ENCODE measurements around the gene XRCC3. TPM values are rescaled to one million over a fixed set of nuclear protein-coding genes. Genes with fewer than 3 reads are reported as not detected.

Gene XRCC3
- total and polyA plus RNA-seq, 4 donors: 1.0 to 8.6 (median 5.2) TPM

DNA sequence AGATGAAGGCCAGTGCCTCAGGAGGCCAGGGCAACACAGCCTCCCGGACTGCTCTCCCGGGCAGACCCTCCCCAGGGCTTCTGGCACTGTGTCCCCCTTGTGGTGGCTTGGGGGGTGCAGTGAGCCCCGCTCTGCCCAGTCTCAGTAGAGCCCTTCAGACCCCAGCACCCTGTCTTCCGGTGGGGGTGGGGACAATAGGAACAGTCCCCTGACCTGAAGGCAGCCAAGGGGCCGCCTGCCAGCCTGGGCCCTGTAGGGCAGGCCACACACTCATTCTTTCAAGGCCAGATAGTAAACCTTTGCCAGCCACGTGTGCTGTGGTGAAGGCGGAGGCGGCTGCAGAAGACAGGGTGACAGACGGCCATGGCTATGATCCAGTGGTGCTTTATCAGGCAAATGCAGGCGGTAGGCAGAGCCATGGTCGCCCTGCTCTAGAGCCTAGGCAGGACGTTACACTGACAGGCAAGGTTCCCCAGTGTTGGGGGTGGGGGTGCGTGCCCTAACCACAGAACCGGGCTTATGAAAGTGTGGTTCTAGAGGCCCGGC is 15.3 kb upstream of the XRCC3 start:
- no peak overlapping the region for H3K4me3 ChIP-seq (ENCODE audit: low read length in 2 of 2)
- no peaks in the 10 kb centered on the region for H3K9me3 ChIP-seq (ENCODE audit: control insufficient read depth, low read length)
- no peaks in the 10 kb centered on the region for H3K4me1 ChIP-seq (ENCODE audit: control insufficient read depth in 1 of 2, insufficient read depth in 2 of 2, low read length in 2 of 2)
- intact Hi-C loops (cut with DNase I): no loop called here
- H3K27me3 ChIP-seq (ENCODE audit: control insufficient read depth in 1 of 2, insufficient read depth in 2 of 2, low read length in 1 of 2): no peaks in the 10 kb centered on the region
- H3K36me3 ChIP-seq (ENCODE audit: control insufficient read depth in 1 of 2, insufficient read depth in 2 of 2, low read length in 1 of 2): peaks cover 3 to 5% of the 10 kb centered on the region in 2 donors
- no peak overlapping the region for H3K27ac ChIP-seq (ENCODE audit: low read depth in 1 of 2, low read length in 2 of 2)
- ATAC-seq (ENCODE audit: low FRiP score): no peak
- 40 to 44% methylated on average over 15 of the region's 15 CpGs for WGBS, 2 donors
- no peak for DNase-seq

DNA sequence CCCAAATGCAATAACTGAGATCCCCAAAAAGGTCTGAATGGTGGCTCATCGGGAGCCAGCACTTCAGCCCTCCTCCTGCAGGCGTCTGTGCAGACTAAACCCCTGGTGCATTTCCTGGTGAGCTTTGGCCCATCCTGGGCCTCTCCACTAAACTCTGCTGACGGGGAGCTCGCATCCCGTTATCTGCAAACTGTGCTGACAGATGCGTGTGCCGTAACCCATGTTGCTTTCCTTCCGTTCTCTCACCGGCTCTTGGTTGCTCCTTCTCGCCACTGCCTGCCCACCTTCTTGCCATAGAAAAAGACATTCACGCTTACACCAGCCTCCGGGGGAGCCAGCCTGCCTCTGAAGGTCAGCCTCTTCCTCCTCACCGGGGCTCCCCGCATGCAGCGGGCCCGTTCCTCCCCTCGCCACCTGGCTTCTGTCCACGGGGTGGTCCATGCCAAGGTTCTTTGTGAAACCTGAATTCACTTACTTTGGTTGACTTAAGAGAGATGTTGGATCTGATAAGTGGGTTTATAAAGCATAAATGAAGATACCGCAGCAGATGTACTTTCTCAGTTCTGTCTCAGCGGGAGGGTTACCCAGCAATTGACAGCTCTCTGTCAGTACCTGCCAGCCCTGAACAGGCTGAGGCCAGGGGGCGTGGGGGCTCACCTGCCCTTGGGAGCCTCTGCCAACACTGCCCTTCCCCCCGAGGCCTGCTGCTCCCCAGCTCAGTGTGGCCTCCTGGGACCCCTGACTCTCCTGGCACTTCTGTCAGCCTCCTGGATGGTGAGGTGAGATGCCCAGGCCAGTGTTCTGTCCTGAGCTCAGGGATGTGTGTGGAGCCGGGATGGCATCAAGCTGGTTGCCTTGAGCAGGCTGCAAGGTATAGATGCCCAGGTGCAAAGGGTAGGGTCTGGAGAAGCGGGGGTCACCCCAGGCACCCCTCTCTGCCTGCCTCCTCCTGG is 14.5 kb upstream of the XRCC3 start:
- 81 to 85% methylated on average over 24 of the region's 24 CpGs for WGBS, 2 donors
- intact Hi-C loops (cut with DNase I): loop anchor here in 1 of 2 donors (10.0 kb wide), 1 partner anchor 1755 kb away; the partner anchor contains the start of gene CRIP1
- no peak overlapping the region for H3K27ac ChIP-seq (ENCODE audit: low read depth in 1 of 2, low read length in 2 of 2)
- no peaks in the 10 kb centered on the region for H3K9me3 ChIP-seq (ENCODE audit: control insufficient read depth, low read length)
- H3K36me3 ChIP-seq (ENCODE audit: control insufficient read depth in 1 of 2, insufficient read depth in 2 of 2, low read length in 1 of 2): peaks cover 3 to 5% of the 10 kb centered on the region in 2 donors
- DNase-seq (no peak), ATAC-seq (ENCODE audit: low FRiP score) (no peak)
- no peaks in the 10 kb centered on the region for H3K4me1 ChIP-seq (ENCODE audit: control insufficient read depth in 1 of 2, insufficient read depth in 2 of 2, low read length in 2 of 2)
- H3K4me3 ChIP-seq (ENCODE audit: low read length in 2 of 2): no peak overlapping the region
- no peaks in the 10 kb centered on the region for H3K27me3 ChIP-seq (ENCODE audit: control insufficient read depth in 1 of 2, insufficient read depth in 2 of 2, low read length in 1 of 2)

- ATAC-seq (ENCODE audit: low FRiP score): no peak
- intact Hi-C loops (cut with DNase I): loop anchor here in 1 of 2 donors (10.0 kb wide), 1 partner anchor 1756 kb away; the partner anchor contains the start of gene CRIP1
Measured at GRCh38 chr14:103728721-103729120, 13.5 kb upstream of the XRCC3 start.

GRCh38 chr14:103728141-103728540 is 12.9 kb upstream of the XRCC3 start:
- no peak overlapping the region for H3K27ac ChIP-seq (ENCODE audit: low read depth in 1 of 2, low read length in 2 of 2)
- DNase-seq: peak; percentile 35 to 62
- no peak for ATAC-seq (ENCODE audit: low FRiP score)
- H3K27me3 ChIP-seq (ENCODE audit: control insufficient read depth in 1 of 2, insufficient read depth in 2 of 2, low read length in 1 of 2): no peaks in the 10 kb centered on the region
- 87 to 90% methylated on average over 18 to 19 of the region's 19 CpGs for WGBS, 2 donors
- peaks cover 3 to 5% of the 10 kb centered on the region in 2 donors for H3K36me3 ChIP-seq (ENCODE audit: control insufficient read depth in 1 of 2, insufficient read depth in 2 of 2, low read length in 1 of 2)
- no peaks in the 10 kb centered on the region for H3K4me1 ChIP-seq (ENCODE audit: control insufficient read depth in 1 of 2, insufficient read depth in 2 of 2, low read length in 2 of 2)
- intact Hi-C loops (cut with DNase I): loop anchor here in 1 of 2 donors (10.0 kb wide), 1 partner anchor 1757 kb away; the partner anchor contains the start of gene CRIP1
- H3K9me3 ChIP-seq (ENCODE audit: control insufficient read depth, low read length): no peaks in the 10 kb centered on the region
- H3K4me3 ChIP-seq (ENCODE audit: low read length in 2 of 2): no peak overlapping the region

More at GRCh38 chr14:103728721-103729120, 13.5 kb upstream of the XRCC3 start:
- Histone ChIP-seq H3K9me3 (ENCODE audit: control insufficient read depth, low read length) (no peaks in the 10 kb centered on the region), H3K4me1 (ENCODE audit: control insufficient read depth in 1 of 2, insufficient read depth in 2 of 2, low read length in 2 of 2) (no peaks in the 10 kb centered on the region), H3K36me3 (ENCODE audit: control insufficient read depth in 1 of 2, insufficient read depth in 2 of 2, low read length in 1 of 2) (peaks cover 3 to 5% of the 10 kb centered on the region in 2 donors), H3K27ac (ENCODE audit: low read depth in 1 of 2, low read length in 2 of 2) (no peak overlapping the region), H3K4me3 (ENCODE audit: low read length in 2 of 2) (no peak overlapping the region), H3K27me3 (ENCODE audit: control insufficient read depth in 1 of 2, insufficient read depth in 2 of 2, low read length in 1 of 2) (no peaks in the 10 kb centered on the region)
- WGBS, 2 donors: 69 to 78% methylated on average over 12 of the region's 12 CpGs
- DNase-seq: no peak

DNA sequence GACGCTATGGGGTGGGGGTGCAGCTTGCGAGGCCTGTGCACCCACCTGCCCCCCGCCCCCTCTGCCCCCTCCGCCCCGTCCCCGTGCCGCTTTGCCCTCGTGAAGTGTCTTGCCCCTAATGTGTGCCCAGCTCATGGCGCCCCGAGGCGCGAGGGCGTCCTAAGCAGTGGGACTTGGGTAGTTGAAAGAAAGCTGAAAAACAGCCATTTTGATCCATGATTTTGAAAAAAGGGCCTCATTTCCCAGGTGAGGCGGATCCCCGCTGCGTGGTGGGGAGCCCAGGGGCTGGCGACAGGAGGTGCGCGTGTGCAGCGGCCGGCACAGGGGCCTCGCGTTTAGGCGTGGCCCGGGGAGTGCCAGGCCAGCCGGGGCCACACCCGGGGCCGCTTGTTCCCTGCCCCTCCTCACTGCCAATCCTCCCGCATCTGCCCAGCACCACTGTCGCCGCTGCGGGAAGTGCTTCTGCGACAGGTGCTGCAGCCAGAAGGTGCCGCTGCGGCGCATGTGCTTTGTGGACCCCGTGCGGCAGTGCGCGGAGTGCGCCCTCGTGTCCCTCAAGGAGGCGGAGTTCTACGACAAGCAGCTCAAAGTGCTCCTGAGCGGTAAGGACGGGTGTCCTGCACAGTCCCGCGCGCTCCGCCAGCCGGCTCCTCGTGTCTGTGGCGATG is 12.2 kb upstream of the XRCC3 start:
- DNase-seq (peak in 1 of 2 donors; percentile 32), ATAC-seq (ENCODE audit: low FRiP score) (no peak)
- Histone ChIP-seq H3K27me3 (ENCODE audit: control insufficient read depth in 1 of 2, insufficient read depth in 2 of 2, low read length in 1 of 2) (no peaks in the 10 kb centered on the region), H3K4me3 (ENCODE audit: low read length in 2 of 2) (no peak overlapping the region), H3K27ac (ENCODE audit: low read depth in 1 of 2, low read length in 2 of 2) (no peak overlapping the region), H3K9me3 (ENCODE audit: control insufficient read depth, low read length) (no peaks in the 10 kb centered on the region), H3K4me1 (ENCODE audit: control insufficient read depth in 1 of 2, insufficient read depth in 2 of 2, low read length in 2 of 2) (no peaks in the 10 kb centered on the region), H3K36me3 (ENCODE audit: control insufficient read depth in 1 of 2, insufficient read depth in 2 of 2, low read length in 1 of 2) (peaks cover 0 to 3% of the 10 kb centered on the region in 2 donors)
- intact Hi-C loops (cut with DNase I): loop anchor here in 1 of 2 donors (10.0 kb wide), 1 partner anchor 1757 kb away; the partner anchor contains the start of gene CRIP1
- WGBS, 2 donors: 83% methylated on average over 46 to 53 of the region's 53 CpGs

- Histone ChIP-seq H3K27ac (ENCODE audit: low read depth in 1 of 2, low read length in 2 of 2) (no peak overlapping the region), H3K27me3 (ENCODE audit: control insufficient read depth in 1 of 2, insufficient read depth in 2 of 2, low read length in 1 of 2) (no peaks in the 10 kb centered on the region), H3K4me3 (ENCODE audit: low read length in 2 of 2) (no peak overlapping the region), H3K36me3 (ENCODE audit: control insufficient read depth in 1 of 2, insufficient read depth in 2 of 2, low read length in 1 of 2) (peaks cover 0 to 2% of the 10 kb centered on the region in 2 donors), H3K9me3 (ENCODE audit: control insufficient read depth, low read length) (no peaks in the 10 kb centered on the region), H3K4me1 (ENCODE audit: control insufficient read depth in 1 of 2, insufficient read depth in 2 of 2, low read length in 2 of 2) (no peaks in the 10 kb centered on the region)
- intact Hi-C loops (cut with DNase I): loop anchor here in 1 of 2 donors (10.0 kb wide), 1 partner anchor 1758 kb away; the partner anchor contains the start of gene CRIP1
- WGBS, 2 donors: 92 to 95% methylated on average over 17 to 18 of the region's 18 CpGs
- DNase-seq (peak in 1 of 2 donors; percentile 35), ATAC-seq (ENCODE audit: low FRiP score) (no peak)
Measured at GRCh38 chr14:103726474-103726873, 11.2 kb upstream of the XRCC3 start.

GRCh38 chr14:103725739-103726395 is 10.6 kb upstream of the XRCC3 start:
- intact Hi-C loops (cut with DNase I): loop anchor here in 1 of 2 donors (10.0 kb wide), 1 partner anchor 1759 kb away; the partner anchor contains the start of gene CRIP1
- no peaks in the 10 kb centered on the region for H3K4me1 ChIP-seq (ENCODE audit: control insufficient read depth in 1 of 2, insufficient read depth in 2 of 2, low read length in 2 of 2)
- DNase-seq: no peak
- no peaks in the 10 kb centered on the region for H3K9me3 ChIP-seq (ENCODE audit: control insufficient read depth, low read length)
- peaks cover 0 to 2% of the 10 kb centered on the region in 2 donors for H3K36me3 ChIP-seq (ENCODE audit: control insufficient read depth in 1 of 2, insufficient read depth in 2 of 2, low read length in 1 of 2)
- ATAC-seq (ENCODE audit: low FRiP score): no peak
- H3K4me3 ChIP-seq (ENCODE audit: low read length in 2 of 2): no peak overlapping the region
- no peaks in the 10 kb centered on the region for H3K27me3 ChIP-seq (ENCODE audit: control insufficient read depth in 1 of 2, insufficient read depth in 2 of 2, low read length in 1 of 2)
- WGBS, 2 donors: 89 to 90% methylated on average over 16 of the region's 16 CpGs
- H3K27ac ChIP-seq (ENCODE audit: low read depth in 1 of 2, low read length in 2 of 2): no peak overlapping the region
